ENCODE results near the gene PLEKHN1.

PLEKHN1 gene

GRCh38 chr1:930633-931138 lies 35.6 kb upstream of the PLEKHN1 start:
- DNase-seq (ENCODE audit: low spot score): no peak

DNA sequence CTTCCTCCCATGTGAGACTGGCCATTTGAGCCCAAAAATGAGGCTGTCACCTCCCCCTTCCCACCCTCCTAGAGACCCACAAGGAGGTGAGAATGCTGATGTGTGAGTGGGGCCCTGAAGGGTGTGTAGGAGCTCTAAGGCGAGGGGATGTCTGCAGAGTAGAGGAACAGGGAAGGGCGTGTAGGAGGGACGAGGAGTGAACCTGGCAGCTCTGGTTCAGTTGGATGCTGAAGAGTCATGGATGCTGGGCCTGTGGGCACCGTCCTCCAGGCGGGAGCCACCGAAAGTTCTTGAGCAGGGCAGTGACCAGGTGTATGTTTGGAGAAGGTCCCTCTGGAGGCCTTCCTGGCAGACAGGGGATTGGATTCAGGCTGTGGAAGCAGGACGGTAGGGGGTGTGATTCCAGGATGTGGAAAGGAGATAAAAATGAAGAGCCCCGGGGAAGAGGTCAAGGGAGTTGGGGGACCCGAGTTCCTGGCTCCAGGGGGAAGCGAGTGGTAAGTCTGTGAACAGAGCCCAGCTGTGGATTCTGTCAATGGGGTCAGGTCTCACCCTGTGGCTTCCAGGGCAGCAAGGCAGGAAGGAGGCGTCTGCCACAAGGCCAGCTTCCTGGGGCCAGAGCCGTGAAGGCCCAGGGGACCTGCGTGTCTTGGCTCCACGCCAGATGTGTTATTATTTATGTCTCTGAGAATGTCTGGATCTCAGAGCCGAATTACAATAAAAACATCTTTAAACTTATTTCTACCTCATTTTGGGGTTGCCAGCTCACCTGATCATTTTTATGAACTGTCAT lies 34.7 kb upstream of the PLEKHN1 start:
- DNase-seq (ENCODE audit: low spot score): no peak

GRCh38 chr1:932173-932510 lies 34.1 kb upstream of the PLEKHN1 start:
- no peak for DNase-seq (ENCODE audit: low spot score)

DNA sequence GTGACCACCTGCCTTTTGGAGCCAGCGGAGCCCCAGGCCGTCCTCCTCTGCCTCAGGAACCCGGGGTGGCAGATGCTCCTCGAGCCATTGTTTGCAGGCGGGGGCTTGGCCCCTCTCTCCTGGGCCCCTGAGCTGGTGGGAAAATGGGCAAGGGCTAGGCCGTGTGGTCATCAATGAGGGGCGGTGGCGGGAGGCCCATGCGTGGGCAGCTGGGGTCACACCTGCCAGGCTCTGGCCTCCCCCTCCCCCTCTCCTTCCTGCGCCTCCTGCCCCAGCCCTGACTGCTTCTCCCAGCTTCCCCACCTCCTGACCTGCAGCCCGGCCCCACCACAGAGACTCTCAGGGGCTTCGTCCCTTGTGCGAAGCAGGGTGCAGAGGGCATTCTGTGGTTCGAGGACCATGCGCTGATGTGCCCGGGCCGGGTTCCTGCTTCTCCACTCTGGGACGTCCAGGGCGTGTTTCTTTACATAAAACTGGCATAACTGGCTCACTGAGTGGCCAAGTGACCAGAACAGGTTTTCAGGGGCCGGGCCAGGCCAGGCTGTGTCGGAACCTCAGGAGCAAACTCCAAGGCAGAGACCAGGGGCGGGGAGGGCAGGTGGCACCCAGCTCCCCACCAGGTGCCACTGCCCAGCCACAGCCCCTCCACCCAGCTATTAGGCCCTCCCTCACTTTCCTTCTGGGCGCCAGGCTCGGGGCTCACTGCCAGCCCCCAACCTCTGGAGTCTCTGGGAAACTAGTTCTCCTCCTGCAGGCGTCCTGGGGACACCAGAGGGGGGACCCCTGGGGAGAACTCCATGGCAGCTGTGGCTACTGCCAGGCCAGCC lies 33.3 kb upstream of the PLEKHN1 start:
- no peak for DNase-seq (ENCODE audit: low spot score)

GRCh38 chr1:933603-933940 lies 32.7 kb upstream of the PLEKHN1 start:
- no peak for DNase-seq (ENCODE audit: low spot score)

DNA sequence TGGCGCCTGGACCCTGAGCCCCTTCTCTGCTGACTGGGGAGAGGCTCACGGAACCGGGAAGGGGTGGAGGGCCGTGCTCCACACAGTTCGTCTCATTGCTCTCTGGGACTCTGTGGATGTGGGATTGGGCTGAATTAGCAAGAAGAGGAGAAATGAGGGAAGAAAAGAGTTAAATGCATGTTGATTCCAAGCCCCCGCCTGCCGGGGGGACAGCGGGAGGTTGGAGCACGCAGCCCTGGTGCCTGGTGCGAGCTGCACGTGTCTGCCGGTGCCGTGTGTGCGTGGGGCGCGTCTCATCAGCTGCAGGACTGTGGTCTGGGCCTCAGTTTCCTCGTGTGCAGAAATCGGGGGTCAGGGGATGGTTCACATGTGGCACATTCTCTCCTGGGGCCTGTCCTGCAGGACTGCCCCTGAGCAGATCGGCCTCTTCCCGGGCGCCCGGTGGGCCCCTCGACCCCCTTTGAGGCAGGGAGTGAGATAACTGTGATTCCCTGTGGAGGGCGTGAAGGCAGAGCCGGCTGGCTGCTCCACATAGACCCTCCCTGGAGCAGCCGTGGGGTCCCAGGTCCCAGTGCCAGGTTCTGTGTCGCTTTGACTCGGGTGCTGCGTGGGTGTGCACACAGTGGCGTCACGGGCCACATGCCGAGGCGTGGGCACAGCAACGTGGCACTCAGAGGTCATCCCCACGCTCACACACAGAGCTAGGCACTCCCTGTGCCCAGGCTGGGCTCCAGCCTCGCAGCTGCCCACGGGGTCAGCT lies 31.1 kb upstream of the PLEKHN1 start:
- no peak for DNase-seq (ENCODE audit: low spot score)

DNA sequence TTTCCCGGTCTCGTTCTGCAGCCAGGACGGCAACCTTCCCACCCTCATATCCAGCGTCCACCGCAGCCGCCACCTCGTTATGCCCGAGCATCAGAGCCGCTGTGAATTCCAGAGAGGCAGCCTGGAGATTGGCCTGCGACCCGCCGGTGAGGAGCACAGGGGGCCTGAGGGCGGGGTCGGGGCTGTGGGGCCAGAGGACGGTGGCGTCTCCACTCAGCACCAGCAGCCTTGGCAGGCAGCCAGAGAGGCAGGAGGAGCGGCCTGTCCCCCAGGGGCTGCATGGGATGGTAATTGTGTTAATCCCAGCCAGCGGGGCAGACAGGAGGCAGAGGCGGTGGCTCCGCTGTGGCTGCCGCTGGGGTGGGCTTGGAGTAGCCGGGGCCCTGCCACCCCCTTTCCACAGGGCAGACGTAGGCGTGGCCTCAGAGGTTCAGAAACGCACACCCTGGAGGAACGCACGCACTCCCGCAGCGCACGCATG lies 30.5 kb upstream of the PLEKHN1 start:
- peak; percentile 85 for DNase-seq (ENCODE audit: low spot score)

GRCh38 chr1:936348-937264 lies 29.7 kb upstream of the PLEKHN1 start:
- DNase-seq (ENCODE audit: low spot score): no peak

DNA sequence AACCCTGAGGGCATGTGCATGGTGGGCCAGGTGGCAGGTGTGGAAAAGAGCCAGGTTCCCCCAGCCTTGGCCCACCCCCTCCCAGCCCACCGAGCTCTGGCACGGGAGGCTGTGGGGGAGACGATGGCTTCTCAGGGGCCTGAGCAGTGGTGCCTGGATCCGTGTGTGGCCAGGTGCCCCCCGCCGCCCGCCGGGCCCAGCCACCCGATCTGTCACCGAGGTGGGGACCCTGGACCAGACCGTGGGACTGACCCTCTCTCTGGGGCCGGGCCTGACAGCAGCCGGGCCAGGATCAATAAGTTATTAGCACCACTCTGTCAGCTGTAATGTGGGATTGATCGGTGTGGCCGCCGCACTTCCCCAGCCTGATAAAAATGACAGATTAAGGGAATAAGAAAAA lies 28.8 kb upstream of the PLEKHN1 start:
- DNase-seq (ENCODE audit: low spot score): no peak

GRCh38 chr1:938088-938683 lies 28.1 kb upstream of the PLEKHN1 start:
- DNase-seq (ENCODE audit: low spot score): peak; percentile 82

DNA sequence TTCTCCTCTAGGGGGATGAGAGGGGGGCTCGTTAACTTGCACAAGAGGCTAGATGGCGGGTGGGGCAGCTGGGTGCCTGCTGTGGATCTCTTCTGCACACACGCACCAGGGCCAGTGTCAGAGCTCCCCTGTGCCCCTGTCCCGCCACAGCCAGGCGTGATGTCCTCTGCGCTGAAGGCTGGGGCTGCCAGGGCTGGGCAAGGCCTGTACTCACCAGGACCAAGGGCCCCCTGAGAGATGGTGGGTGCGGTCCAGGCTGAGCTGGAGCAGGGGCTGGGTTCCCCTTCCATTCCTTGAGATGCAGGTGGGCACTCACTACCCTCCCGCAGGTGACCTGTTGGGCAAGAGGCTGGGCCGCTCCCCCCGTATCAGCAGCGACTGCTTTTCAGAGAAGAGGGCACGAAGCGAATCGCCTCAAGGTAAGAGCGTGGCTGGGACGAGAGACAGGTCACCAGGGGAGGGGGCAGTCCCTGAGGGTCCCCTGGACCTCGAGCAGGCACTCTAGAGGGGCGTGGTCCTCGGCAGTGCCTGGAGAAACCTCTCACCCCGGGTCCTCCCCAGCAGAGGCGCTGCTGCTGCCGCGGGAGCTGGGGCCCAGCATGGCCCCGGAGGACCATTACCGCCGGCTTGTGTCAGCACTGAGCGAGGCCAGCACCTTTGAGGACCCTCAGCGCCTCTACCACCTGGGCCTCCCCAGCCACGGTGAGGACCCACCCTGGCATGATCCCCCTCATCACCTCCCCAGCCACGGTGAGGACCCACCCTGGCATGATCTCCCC lies 27.4 kb upstream of the PLEKHN1 start:
- DNase-seq (ENCODE audit: low spot score): peak; percentile 63

- DNase-seq (ENCODE audit: low spot score): peak; percentile 50
Observed at GRCh38 chr1:939511-940106, 26.7 kb upstream of the PLEKHN1 start.

GRCh38 chr1:940107-941014 lies 25.9 kb upstream of the PLEKHN1 start:
- no peak for DNase-seq (ENCODE audit: low spot score)

DNA sequence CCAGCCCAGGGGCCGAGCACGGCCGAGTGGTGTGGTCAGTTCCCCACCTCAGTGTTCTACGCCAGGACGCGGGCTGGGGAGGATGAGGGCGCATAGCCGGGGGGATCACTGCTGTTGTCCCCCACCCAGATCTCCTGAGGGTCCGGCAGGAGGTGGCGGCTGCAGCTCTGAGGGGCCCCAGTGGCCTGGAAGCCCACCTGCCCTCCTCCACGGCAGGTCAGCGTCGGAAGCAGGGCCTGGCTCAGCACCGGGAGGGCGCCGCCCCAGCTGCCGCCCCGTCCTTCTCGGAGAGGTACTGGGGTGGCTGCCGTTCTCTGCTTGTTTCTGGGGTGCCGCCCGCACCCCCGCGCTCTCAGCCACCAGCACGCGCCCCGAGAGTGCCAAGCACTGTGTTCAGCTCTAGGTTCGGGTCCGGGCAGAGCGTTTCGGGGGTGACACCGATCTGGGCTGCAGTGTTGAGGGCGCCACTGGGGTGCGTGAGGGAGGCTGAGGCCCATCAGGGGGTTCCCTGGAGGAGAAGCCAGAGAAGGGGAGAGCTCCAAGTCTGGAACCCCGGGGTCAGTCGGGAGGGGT lies 25.2 kb upstream of the PLEKHN1 start:
- DNase-seq (ENCODE audit: low spot score): no peak

GRCh38 chr1:941588-942383 lies 24.5 kb upstream of the PLEKHN1 start:
- DNase-seq (ENCODE audit: low spot score): peak; percentile 79

- no peak for DNase-seq (ENCODE audit: low spot score)
Observed at GRCh38 chr1:942411-942821, 23.9 kb upstream of the PLEKHN1 start.

DNA sequence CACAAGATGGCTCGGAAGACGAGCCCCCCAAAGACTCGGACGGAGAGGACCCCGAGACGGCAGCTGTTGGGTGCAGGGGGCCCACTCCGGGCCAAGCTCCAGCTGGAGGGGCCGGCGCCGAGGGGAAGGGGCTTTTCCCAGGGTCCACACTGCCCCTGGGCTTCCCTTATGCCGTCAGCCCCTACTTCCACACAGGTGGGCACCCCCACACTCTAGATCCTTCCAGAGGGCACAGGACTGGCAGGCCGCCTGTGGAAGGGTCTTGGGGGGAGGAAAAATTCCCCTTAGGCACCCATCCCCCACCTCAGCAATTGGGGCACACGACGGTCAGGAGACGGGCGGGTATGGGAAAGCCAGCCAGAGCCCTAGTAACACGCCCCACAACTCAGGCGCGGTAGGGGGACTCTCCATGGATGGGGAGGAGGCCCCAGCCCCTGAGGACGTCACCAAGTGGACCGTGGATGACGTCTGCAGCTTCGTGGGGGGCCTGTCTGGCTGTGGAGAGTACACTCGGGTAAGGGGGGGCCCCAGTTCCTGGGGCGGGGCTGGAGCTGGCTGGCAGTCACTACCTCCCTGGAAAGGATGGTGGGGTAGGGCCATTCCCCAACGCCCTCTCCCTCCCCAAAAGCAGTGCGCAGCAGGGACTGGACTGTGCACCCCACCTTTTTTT lies 23.3 kb upstream of the PLEKHN1 start:
- DNase-seq (ENCODE audit: low spot score): peak; percentile 61

Data from cerebellar cortex (tissue), 1 donor.